ENCODE results near the gene LRPAP1.
"Not testable (repeated sequence)": the region's sequence is repeated elsewhere in the genome, so short reads cannot be mapped to it uniquely, and the experiment has no call there.

The LRPAP1 gene

DNA sequence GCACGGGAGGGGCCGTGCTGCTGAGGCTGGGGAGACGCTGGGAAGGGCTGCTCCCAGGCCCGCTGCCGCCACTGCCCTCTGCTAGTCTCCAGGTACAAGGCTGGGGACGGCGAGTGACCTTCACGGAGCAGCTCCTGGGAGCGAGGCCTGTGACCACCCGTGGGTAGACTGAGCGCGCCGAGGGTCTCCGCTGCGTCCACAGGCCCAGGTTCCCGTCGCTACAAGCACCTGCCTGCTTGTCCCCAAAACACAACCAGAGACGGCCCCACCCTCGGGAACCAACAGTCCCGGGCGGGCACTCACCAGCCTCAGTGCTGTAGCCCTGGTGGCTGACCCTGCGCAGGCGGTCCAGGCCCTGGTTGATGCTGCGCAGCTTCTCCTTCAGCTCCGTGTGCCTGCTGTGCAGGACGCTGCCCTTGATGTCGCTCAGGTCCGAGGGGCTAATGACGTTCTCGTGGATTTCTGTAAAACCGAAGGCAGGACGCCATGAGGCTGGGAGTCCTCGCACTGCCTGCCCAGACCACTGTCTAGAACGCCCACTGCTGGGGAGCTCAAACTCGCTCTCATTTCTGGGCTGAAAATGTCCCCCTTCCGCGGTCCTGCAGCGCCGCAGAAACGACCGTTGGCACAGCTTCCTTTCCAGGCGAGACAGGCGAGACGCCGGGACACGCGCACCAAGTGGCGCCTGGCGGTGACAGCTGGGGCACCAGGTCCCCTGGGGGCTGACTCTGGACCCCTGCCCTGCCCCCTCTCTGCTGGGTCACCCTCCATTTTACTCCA lies 14.3 kb downstream of the LRPAP1 start:
- DNase-seq = no peak

DNA sequence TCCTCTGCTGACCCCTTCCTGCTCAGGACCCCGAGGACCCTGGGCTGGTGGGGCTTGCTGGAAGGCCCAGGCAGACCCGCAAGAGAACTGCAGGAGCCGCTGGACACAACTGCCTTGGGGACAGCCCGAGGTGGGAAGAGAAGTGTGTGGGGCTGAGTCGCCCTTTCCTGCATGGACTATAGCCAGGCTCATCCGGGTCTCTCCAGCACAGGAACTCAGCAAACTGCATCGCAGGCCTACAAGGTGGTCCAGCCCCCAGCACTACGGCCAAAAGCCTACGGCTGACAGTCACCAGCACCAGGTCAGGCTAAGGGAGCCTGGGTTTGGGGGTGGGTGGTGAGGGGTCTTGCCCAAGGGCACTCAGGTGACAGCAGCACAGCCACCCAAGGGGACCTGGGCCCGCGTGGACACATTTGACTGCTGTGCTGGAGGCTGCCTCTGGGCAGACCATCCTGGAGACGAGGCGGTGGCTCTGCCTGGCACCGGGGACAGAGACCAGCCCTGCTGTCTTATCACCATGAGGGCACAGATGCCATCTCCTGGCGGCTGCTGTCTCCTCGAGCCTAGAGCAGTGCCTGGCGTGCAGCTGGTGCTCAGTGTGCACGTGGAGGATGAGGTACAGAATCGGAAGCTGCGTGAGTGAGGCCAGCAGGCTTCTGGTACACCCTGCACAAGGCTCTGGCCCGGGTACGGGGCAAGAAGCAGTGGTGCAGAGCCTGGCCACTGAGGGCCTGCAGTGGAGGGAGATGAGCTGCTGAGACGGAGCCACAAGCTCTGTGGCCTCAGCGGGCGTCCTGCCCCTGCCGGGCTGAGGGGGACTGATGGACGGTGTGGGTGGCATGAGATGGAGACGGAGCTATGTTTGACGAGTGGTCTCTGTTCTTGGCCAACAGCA lies 15.1 kb downstream of the LRPAP1 start:
- no peak for DNase-seq

DNA sequence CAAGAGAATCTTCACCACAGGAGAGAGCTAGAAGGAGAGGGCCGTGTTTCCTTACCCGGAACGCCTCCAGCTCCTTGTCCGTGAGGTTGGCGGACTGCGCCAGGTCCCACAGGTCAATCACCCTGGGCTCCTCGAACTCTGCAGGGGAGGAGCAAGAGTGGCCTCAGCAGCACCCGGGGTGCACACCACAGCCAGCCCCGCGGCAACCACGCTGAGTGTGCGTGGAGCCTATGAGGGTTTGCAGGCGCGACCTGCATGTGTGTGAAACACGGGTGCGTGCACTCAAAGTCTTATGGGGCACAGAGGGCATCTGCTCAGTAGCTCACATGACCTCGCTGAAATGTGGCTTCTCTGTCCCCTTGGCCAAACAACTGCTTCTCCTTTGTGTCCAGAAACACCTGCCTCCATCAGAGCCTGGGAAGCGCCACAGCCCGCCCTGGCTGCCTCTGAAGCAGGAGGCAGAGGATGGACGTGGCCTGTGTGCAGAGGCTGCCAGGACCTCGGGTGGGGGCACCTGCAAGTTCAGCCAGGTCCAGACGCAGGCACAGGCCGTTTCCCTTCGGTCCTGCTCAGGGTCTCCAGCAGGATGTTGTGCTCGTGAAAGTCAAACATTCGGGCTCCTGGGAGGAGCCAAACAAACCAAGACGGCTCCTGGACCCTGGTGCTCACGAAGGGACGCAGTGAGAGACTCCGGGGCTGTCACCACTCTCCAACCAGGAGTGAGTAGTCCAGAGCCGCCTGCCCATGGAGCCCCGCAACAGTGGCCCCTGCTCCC lies 16.0 kb downstream of the LRPAP1 start:
- no peak for DNase-seq

DNA sequence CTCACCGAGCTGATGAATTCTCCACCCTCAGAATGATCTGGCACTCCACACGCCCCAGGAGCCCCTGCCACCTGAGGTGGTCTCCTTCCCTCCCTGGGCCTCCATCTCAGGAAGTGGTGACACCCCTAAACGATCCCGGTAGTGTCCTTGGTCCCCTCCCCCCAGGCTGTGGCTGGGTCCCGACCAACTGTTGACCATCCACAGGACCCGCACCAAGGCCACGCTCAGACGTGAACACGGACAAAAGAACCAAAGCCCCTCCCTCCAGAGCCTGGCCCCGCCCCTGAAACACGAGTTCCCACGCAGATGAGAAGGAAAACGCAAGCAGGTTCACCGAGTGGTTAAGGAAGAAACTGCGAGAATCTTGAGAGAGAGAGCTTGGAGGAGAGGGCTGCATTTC lies 16.6 kb downstream of the LRPAP1 start:
- no peak for DNase-seq

DNA sequence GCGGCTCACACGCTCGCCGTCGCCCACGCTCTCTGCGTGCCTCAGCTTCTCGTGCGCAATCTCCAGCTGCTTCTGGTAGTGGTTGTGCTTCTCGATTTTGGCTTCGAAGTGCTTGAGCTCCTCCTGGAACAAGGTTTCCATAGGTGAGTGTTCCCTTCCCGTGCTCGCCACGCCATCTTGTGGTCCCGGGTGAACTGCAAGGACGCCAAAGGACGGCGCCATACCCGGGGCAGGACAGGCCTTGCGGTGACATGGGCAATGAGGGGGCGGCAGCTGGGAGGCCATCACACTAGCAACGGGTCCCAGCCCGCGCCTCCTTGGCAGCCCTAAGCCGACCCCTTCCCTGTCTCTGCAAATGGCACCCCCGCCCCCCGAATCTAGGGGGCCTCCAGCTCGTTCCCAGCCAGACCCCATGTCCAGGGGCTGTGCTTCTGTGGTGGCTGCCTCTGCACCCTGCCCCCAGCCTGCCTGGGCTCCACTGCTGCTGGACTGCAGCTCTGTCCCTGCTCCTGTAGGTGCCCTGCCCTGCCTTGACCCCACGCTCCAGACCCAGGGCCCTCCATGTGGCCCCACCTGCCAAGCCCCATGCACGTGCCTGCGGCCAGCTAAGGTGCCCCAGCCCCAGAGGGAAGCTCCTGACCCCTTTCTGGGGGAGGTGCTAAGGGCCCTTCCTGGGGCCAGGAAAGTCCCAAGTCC lies 17.3 kb downstream of the LRPAP1 start:
- no peak for DNase-seq

DNA sequence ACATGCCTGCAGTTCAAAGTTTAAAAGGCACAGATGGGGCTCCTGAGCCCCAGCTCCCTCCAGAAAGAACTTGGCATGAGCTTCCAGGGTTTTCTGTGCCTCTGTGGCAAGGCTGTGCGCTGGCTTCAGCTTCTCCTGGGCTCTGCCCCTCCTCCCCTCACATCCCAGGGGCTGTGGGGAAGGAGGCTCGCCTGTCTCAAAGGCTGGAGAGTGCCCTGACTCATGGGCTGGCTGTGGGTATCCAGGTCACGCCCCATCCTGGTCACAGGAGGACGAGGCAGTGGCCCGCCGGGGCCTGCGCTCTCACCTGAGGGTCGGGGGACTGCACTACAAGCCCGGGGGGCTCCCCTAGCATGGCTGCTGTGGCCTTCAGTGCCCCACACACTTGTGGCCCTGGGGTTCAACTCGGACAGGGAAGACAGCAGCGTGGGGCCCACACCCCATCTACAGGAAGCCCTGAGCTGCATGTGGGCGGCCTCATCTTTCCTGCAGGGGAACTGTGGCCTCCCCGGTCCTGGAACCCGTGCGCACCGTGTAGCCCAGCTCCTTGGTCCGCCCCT lies 17.9 kb downstream of the LRPAP1 start:
- DNase-seq = no peak

DNA sequence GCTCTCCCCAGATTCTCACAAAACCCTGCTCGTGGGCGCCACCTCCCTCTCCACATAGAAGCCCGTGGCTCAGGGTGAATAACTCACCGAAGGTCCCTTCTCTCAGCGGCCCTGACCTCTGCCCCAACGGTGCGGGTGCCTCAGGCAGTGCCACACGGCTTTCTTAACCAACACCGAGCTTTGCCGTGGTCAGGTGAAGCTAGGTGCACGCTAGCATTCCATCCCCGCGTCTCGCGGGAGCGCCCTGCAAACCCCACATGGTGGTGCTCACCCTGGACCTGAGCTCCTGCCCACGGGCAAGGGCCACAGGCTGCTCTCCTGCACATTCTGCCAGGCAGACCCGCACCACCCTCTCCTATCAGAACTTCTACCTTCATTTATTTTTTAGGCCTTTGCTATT lies 18.4 kb downstream of the LRPAP1 start:
- no peak for DNase-seq

DNA sequence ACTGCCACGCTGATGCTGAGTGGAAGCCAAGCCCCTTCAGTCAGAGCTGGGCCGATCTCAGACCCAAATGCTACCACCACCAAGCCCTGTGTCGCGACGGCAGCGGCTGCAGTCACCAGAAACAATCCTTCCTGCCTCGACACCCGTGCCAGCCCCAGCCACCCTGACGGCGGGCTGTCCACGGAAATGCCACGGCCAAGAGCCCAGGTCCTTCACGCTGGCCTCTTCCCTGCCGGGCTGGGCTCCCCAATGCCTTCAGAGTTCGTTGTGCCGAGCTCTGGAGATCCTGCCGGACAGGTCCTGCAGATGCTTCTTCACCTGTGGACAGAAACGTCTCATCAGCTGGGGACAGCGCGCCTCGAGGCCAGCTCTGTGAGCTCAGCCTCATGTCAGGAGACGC lies 19.5 kb downstream of the LRPAP1 start:
- DNase-seq = no peak

DNA sequence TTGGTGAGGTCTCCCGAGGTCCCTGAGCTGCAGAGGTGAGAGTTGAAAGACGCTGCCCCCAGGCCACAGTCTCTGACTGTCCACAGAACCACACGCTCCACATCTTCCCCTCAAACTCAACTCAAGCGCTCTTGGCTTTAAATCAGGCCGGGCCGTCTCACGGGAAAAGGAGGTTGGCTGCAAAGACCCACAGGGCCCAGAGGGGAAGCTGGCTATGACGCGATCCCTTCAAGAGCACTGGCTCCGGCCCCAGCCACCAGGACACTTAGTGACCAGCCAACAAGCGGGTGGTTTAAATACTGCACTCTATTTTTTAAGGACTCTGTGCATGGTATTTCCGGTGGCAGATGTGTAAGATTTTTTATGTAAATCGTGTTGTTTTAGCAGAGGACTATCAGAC lies 19.9 kb downstream of the LRPAP1 start:
- no peak for DNase-seq

DNA sequence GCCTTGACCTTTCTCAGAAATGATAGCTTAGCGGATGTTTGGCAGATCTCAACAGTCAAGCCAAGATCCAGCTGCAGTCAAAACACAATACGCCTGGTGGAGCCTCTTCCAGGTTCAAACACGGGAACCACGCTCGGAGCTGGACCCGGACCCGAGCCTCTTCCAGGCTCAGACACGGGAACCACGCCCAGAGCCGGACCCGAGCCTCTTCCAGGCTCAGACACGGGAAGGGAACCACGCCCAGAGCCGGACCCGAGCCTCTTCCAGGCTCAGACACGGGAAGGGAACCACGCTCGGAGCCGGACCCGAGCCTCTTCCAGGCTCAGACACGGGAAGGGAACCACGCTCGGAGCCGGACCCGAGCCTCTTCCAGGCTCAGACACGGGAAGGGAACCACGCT lies 20.6 kb downstream of the LRPAP1 start:
- not testable (repeated sequence) for DNase-seq

DNA sequence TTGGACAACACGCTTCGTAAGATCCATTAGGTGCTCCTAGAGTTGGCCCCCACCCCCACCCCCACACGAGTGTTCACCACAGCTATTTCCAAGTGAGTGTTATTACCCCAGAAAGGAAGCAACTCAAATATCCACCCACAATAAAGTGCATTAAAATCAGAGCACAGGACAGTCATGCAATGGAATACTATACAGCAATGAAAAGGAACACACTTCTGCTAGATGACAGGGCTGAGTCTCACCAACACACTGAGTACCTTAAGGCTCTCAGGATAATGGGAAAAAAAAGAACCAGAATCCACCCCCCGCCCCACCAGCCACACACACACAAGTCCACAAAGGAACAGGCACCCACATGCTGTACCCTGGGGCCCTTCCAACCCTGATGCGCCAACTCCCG lies 21.0 kb downstream of the LRPAP1 start:
- DNase-seq = no peak

DNA sequence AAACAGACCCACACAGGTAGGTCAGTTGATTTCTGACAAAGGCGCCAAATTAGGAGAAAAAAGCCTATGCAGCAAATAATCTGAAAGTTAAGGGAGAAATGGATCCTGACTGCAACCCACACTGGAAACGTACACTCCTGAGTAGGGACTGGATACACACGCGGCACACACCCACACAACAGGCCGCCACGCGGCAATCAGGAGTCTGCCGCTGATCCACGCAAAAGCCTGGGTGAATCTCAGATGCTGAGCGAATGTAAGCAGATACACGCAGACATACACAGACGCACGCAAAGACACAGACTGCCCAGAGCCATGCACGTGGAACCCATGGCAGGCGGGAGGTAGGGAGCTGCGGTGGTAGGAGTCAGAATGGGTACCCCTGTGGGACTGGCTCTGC lies 21.7 kb downstream of the LRPAP1 start:
- no peak for DNase-seq

DNA sequence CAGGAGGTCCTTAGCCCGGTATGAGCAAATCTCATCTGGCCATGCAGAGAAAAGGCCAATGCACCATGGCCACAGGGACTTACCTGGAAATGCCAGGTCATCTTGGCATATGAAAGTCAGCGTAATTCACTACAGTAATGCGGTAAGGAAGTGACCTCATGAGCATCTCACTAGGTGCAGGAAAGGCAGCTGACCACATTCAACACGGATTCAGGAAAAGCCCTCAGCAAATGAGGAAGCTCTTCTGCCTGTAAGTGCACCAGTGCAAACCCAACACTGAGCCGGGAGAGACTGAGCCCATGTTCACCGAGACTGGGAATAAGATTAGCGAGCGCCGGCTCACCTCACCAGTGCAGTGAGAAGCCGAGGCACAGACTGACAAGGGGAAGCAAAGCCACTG lies 23.7 kb downstream of the LRPAP1 start:
- peak in 1 of 2 donors; percentile 17 for DNase-seq

DNA sequence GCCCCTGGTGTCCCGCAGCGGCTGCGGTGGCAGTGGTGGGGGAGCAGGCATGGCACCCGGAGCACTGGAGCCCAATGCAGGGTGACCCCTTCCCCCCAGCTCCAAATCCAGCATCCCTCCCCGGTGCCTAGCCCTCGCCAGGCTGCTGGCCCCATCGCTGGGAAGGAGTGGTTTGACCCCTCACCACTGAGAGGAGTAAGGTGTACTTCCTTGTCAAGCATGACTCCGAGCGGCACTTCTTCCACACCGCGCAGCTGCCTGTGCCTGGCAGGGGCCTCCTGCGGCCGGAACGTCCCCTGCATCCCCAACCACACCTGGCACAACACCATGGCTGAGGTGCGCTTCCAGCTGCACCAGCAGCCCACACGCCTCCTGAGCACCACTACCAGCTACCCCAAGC lies 27.0 kb downstream of the LRPAP1 start:
- DNase-seq = no peak

DNA sequence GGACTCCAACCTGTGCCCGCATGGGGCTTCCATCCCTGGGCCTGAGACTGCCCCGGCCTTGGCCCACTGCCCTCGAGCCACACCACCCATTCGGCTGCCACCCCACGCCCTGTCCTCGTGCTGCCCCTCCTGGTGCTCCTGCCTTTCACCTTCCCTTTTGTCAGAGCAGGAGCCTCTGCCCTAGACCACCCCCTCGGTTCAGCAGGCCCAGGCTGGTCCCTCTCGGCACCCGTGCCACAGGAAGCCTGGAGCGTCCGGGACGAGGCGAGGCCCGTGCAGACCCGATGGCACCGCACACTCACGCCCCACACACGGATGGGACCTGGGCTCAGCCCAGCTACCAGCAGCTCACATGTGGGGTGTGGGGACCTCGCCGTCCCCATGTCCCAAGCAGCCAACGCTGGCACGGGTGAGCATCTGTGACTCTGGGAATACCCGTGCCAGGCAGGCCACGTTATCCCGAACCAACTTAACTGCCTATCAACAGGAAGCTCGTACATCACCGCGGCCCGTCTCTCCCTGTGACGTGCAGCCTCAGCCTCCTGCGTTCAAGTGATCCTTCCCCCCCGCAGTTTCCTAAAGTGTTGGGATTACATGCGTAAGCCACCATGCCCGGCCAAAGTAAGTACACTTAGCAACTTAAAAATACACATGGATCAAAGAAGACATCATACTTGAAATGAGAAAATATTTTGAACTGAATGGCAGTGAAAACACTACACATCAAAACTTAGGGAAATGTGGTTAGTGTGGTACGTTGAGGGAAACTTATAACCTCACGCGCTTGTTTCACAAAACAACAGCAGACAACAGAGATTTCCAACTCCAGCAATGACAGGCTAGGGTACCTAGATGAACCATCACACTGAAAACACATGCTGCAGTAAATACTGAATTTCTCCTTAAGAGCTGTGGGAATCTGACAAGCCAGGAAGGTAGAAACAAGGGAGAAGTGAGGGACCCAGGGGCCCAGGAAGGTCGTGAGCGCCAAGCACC lies 29.0 kb downstream of the LRPAP1 start:
- DNase-seq = no peak

DNA sequence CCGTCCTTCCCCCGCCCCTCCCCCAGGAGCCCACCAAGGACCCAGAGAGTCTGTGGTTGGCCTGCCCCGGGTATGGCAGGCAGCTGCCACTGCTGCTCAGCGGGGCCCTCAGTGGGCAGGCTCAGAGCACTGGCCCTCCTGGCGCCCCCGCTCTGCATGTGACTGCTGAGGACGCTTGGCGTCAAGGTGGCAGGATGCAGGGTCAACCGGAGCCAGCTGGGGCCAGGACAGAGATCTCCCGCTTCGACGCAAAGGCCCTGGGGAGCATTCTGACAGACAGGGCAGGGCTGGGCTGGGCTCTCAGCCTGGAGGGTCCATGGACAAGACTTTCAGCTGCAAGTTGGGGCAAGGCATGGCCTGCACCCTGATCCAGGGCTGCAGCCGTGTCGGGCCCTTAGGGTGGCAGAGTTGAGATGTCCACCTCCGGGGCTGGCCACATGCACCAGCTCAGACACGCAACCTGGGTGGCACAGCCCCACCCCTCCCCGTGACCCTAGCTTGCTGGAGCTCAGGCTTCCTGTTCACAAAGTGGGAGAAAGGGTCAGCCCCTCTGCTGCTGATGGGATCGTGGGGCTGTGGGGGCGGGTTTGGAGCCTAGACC lies 30.3 kb downstream of the LRPAP1 start:
- peak in 1 of 2 donors; percentile 10 for DNase-seq

DNA sequence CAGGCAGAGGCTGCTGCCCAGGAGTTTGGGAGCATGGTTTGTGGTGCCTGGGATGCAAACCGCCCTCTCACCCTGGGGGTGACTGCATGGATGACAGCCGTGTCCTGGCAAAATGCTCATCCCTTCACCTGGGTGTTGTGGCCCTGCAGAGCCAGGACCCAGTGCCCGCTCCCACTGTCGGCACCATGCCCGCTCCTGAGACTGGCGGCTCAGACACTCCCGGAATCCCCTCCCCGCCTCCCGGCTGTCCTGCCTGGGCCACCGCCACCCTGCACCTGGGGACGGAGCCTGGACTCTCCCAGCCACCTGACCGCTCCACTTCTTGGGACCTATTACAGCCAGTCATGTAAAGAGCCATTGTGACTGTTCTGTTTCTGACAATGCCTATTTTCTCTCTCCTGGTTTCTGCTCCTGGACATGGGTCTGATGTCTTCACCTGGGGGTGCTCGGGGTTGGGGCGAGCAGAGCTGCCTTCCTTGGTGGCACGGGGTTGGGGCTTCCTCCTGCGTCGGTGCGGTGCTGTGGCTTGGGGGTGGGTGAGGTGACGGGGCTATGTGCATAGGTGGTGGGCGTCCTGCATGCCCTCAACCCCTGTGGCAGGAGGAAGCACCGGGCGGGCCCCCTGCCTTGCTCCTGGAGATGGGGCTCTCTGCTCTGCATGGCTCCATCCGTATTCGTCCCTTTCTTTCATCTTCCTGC lies 30.9 kb downstream of the LRPAP1 start:
- no peak for DNase-seq

DNA sequence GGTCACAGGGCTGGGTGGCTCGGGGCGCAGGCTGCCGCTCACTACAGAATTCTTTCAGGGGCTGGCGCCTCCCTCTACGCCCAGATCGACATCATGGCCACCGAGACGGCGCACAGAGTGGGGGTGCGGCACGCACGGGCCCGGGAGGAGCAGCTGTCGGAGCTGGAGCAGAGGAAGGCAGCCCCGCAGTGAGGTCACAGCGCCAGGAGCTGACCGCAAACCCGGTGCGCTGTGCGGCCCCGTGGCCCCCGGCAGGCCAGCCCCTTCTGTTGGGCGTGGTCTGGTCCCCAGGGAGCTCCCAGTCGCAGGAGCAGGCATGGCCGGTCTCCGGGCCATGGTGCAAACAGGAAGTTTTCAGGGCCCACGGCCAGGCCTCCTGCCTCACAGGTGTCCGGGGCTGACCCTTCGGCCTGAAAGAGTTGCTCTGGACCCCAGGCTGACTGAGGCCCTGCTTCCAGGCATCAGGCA lies 31.6 kb downstream of the LRPAP1 start:
- no peak for DNase-seq

DNA sequence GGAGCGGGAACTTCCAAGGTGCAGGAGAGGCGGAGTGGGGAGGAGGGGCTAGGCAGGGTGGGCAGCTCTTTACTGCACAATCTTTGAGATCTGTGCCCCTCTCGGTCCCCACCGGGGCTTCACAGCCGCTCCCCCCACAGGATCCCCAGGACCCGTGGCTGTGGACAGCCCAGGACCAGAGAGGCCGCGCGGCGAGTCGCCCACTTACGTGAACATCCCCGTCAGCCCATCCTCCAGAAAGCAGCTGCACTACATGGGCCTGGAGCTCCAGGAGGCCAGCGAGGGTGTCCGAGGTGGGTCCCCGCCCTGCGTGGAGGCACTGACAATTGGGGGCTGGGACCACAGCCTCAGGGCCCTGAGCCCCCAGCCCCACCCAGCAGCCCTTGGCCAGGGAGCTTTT lies 32.1 kb downstream of the LRPAP1 start:
- no peak for DNase-seq

DNA sequence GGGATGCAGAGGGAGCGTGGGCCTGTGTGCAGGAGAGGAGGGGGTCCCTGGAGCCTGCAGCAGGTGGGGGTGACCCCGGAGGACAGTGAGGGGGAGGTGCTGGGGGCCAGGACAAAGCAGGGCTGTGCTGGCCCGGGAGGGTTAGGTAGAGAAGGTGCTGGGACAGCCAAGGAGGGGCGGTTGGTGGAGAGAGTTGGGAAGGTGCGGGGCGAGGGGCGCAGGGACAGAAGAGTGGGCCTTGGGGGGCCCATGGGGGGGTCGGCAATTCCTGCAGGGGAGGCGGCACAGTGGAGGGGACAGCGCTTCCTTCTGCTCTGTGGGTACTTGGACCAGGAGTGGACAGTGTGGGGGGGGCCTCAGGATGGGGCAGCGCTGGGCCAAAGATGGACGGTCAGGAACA lies 32.5 kb downstream of the LRPAP1 start:
- no peak for DNase-seq
